Activated CD4-positive, CD25-positive, alpha-beta regulatory T cell treated with anti-CD3 and anti-CD28 coated beads, Interleukin-2, amount 50 U/mL, for 24 hours (primary cell): ENCODE data around the gene BCL2L11.

Experiments used
- ATAC-seq, 2 donors: fragments of 150-1000 bp; cut with Tn5 transposase; one replicate each; pipeline ENCODE4 v1.10.0; 2021; ENCODE audit warnings: mild to moderate bottlenecking in 1 of 2, moderate library complexity in 1 of 2

Gene BCL2L11

DNA sequence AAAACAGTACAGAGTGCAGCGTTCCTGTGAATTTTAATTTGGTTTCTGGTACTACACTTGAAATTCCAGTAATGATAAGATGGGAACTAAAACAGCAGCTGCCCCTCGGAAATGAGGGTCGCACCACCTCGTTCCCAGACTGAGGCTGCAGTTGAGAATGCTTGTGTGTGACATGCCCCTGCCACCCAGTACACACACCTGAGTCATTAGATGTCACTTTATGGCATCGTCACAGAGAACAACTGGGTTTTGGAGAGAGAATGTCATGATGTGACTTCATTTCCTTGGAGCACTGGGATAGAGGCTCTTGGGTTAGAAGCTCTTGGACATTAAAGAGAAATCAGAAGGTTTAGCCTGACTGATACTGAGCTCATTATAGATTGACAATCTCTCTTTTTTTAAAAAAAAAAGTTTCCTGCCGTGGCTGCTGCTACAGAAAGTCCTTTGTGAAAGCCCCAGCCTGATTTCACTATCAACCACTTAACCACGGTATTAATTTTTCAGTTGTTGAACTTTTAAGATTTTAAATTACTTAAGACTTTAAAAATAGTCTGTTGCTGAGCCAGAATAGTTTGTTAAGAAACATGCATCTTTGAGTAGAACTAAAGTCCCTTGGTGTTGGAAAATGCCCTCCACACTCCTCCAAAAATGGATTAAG lies 24.5 kb downstream of the BCL2L11 start:
- no peak for ATAC-seq

DNA sequence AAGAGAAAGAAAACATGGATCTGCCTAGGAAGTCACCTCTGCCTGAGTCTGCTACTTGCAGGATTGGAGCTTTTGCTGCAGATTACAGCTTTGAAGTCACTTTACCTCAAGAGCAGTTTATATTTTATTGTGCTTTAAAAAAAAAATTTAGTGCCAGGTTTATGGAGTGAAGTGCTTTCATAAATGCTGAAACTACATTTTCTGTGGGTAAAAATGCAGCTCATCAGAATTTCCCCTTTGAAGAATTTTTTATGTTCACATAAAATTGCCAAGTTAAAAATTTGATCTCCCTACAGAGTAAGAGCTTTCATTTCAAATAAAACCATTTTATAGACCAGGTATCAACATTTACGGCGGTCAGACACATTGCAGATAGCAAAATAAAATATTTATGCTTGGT lies 25.2 kb downstream of the BCL2L11 start:
- no peak for ATAC-seq

DNA sequence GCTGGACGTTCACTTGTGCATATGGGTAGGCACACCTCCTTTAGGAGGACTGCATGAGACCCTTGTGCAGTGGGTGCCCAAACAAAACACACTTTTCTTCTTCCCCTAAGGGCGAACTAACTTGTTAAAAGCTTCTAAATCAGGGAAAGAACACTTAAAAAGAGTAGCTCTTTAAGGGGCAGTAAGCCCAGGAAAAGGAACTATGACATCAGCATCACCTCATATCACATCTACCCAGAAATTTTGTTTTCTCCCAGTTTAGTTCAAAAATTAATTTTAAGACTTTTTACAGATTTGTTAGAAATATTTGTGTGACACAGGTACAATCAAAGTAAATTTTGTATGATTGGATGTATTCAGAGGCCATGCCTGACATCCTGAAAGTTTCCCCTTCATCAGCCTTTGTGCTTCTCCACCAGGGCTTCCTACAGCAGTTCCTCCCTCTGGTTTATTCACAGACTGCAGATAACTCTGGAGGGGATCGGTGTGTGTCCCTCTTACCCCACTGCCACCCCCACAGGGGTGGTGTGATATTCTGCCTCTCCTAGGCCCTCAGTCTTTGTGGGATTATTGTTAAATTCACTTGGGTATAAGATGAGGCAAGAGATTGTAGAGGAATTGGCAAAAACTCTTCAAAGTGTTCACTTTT lies 27.6 kb downstream of the BCL2L11 start:
- ATAC-seq = no peak

DNA sequence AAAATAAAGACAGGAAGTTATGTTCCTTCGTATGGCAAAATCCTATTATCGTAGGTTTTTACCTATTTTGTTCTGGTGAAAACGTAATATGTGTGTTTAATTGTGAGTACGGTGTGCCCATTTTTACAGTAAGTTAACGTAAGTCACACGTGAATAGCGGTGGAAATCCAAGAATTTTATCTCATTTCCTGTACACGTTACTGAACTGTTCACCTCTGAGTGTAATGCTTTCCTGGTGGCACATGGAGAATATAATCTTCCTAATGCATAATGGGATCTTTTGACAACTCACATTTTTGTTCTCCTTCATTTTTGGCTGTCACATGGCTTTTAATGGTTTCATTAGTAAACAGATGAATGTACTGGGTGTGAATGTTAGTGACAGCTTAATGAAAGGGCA lies 28.2 kb downstream of the BCL2L11 start:
- no peak for ATAC-seq

DNA sequence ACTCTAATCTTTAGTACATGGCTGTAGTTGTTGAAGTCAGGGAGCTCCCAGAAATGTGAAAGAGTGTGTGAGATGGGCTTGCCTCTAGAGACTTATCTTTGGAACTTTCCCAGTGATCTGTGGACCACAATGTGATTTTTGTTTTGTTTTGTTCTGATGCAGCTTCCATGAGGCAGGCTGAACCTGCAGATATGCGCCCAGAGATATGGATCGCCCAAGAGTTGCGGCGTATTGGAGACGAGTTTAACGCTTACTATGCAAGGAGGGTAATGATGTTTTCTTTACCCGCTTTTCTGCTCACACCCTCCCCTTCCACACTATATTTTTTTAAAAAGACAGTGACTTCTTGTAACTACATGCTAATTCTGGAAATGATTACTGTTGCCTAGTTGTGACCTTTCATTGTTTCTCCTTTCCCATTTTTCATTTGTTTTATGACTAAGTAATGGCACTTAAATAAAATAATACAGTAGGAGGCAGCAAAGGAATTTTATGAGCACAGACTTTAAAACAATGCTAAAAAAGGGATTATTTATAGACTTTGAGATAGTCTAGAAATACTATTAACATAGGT lies 29.3 kb downstream of the BCL2L11 start:
- ATAC-seq = no peak

DNA sequence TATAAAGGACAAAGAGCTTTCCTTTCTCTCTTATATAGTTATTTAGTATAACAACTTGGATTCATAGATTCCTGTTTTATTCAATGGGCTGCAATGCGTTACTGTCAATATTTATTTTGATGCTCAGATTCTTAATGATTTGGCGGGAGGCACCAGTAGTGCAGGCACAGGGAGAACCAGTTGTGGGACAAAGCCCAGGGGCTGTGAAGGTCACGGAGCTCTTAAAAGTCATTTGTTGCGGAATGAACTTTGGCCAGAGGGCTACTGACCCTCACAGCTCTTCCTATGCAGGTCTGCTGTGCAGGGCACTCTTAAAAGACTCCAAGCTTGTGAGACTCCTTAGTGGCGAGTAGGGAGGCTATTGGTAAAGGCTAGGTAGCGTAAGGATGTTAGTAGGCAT lies 34.0 kb downstream of the BCL2L11 start:
- no peak for ATAC-seq

DNA sequence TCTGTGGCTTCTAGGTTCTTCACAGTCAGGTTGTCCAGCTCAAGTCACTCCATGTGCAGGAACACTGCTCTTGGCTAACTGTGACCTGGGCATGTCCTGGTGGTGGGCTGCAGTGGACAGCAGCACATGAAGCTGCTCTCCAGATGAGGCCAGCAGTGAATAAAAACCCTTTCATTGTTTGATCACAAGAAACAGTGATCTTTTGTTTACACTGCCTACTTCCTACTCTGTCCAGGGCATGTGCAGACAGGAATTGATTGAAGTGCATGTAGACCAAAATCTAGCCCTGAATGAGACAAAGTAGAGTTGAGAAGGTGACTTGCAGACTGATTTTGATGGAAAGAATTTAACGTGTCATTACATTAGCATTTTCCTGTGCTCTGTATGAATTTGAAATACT lies 34.9 kb downstream of the BCL2L11 start:
- no peak for ATAC-seq

DNA sequence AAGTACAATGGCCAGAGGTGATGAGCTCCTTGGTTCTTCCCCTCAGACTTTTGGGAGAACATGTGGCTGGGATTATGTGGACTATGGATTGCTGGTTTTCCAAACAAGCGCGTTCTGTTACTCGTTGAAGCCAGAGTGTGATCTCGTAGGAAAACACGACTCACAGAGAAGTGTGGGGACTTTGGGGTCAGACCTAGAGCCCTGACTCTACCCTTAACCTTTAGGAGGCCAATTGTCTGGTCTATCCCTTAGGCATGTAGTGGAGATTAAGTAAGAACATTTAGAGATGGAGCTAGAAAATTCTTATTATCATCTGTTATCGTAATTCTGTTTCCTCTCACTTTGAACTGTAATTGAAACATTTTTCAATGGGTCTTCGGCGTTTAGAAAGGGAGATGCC lies 35.8 kb downstream of the BCL2L11 start:
- no peak for ATAC-seq

DNA sequence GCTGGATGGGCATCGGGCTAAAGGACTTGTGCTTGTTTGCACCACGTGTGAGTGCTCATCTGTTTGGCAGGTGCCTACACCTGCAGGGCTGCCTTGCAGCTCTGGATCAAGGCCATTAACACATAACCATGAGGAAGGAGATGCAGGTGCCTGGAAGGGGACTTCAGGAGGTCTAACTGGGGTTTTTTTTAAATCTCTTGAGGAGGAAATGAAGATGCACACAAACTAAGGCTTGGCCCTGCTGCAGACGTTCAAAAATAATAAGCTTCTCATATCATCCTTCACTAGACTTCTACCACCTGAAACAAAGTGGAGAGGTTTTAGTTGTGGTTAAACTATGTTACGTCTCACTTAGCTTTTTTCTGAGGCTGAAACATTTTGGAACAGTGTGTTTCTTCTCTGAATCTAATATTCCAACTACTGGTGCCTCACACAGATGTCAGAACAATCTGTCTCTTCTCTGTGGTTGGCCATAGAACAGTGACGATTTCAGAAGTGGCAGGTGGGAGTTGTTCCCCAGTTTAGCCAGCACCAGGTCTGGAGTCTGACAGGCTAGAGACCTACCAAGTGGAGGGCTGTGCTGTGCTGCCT lies 36.5 kb downstream of the BCL2L11 start:
- ATAC-seq = peak in 1 of 2 donors; percentile 40

DNA sequence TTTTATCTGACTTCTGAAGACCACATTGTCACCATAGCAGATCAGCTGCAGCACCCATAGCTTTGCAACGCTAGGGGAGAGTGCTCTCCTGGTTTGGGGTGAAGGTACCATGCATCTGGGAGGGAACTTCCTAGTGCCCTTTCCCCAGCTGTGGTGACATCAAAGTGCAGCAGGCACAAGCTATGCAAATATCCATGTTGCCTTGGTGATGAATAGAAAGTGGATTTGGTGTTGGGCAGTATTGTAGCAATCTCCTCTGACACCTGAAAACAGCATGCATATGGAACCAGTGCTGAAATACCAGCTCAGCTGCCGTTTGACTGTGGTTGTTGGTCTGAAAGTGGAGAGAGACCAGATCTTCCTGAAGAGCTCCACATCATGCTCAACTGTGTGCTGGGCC lies 37.1 kb downstream of the BCL2L11 start:
- no peak for ATAC-seq

DNA sequence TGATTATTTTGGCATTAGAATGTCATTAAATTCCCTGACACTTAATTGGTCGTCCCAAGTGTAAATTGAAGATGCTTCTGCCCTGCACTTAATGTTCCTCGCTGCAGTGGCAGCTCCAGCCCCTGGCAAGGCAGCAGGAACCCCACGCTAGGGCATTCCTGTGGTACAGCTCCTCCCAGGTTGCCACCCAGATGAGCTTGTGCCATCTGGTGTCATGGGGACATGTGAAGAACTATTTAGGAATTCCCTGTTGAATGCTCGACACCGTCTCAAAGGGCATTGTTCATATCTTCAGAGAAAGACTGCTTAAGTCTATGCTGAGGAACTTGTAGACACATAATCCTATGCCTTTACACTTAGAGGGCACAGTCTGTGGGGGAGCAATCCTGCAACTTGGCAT lies 38.9 kb downstream of the BCL2L11 start:
- no peak for ATAC-seq

DNA sequence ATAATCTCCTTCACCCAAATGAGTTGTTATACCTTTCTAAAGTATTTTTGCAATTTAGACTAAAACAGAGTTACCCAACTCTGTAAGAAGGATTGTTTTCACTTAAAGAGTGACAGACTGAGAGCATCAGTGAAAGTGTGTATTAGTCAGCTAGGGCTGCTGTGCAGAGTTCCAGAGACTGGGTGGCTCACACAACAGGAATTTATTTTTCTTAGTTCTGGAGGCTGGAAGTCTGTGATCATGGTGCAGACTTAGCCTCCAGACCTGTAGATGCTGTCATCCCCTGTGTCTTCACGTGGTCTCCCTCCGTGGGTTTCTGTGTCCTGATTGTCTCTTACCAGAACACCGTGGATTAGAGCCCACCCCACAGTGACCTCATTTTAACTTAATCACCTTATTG lies 40.0 kb downstream of the BCL2L11 start:
- ATAC-seq = no peak

DNA sequence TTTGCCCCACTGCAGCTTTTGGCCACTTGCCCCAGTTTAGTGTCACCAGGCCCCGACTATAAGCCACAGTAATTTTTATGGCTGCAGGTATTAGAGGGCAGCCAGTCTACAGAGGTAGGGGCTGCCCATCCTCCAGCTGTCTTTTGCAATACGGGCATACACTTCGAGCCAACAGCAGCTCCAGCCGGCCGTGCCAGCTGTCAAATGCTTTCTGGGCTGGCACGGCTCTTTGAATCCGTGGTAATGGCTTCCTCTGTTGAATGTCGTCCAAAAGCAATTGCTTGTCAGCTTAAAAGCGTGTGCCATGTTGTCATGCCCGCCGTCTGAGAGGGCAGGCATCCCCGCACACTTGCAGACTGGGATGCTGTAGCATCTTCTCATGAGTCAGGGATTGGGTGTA lies 41.3 kb downstream of the BCL2L11 start:
- ATAC-seq = no peak

DNA sequence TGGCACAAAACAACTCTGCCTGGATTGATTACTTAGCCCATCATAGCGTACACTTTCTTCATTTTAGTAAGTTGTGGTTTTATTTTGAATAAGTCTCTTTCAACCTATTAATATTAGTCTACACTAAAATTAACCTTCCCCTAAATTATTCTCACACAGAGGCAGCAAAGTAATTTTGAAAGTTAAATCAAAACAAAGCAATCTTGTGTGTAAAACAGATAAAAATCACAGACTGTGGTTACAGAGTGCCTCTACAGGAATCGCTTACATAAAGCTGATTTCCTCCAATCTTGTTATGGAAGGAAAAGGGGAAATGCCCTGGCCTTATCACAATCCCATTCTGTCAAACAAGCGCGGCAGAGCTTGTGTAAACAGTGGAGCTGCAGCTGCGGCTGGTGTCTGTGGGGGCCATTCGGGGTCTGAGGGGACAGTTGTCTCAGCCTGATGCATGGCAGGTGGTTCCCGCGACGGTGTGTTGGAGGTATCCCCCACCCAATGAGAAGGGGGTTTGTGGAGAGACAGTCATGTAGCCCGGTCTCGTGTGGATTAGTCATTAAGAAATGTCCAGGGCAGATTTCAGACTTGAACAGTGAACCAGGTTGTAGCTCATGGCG lies 42.1 kb downstream of the BCL2L11 start:
- peak; percentile 60 to 68 for ATAC-seq

DNA sequence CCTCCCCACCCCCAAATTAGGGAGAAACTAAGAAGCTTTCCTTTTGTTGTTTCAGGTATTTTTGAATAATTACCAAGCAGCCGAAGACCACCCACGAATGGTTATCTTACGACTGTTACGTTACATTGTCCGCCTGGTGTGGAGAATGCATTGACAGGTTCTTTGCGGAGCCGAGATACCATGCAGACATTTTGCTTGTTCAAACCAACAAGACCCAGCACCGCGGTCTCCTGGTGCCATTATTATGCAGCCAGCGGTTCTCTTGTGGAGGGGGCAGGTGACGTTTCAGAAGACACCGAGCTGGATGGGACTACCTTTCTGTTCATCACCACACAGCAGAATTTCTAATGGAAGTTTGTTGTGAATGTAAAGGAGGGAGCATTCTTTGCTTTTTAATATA lies 43.4 kb downstream of the BCL2L11 start:
- ATAC-seq = no peak

DNA sequence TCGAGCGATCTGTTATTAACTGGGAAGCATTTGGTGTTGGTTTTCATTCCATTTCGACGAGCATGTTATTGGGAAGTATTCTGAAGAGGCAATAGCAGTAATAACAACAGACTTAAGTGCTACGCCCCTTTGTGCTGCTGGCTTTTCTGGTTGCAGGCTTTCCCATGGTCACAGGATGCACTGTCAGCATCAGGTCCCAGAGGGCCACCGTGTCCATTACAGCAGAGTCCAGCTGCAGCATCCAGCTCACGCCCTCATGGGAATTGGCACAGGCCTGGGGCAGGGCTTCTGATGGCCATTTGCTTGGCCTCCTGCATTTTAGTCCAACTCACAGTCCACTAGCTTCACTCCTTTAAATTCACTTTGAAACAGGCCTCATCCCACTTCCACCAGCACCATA lies 44.4 kb downstream of the BCL2L11 start:
- no peak for ATAC-seq

DNA sequence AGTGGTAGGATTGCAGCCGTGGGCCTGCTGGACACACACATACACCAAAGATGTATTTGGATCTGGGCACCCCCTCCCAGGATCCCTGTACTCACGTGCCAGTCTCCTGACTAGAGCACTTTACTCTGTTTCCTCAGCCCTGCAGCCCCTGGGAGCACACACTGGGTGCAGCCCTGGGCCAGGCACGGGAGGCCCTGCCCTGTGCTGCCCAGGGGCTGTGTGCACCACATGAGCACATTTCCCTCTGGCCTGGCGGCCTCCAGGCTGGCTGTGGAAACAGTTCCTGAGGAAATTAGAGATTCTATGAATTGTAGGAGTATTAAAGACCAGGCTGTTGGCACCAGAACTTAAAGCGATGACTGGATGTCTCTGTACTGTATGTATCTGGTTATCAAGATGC lies 45.4 kb downstream of the BCL2L11 start:
- ATAC-seq = no peak

DNA sequence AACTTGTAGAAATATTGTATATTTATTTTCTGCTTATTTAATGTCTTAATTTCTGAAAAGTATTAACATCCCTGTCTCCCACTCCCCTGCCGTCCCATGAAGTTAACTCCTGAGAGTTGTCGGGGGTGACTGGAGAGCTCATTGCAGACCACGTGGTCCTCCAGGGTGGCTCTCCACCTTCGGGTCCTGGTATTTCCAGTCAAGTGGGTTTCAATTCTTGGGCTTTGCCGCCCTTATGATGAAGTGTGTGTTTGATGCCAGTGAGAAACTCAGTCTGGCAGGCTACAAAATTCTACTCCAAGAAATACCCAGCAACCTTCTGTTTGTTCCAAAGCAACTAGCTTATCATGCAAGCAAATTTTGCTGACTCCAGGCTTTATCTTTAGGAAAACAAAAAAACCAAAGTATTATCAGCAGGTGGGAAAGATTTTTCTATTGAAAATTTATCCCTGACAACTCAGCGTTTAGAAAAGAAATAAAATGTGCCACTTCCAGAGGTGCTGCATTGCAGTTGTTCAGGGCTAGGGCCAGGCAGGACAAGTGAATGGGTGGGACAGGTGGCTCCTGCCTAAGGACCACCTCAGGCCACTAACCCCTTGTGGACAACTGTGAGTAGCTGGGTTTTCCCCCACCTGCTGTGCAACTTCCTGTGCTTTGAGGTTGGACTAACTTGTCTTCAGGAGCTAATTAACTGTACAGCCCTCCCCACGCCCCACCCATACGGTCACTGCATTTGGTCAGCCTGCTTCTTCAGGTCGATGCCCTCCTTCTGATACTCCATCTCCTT lies 46.6 kb downstream of the BCL2L11 start:
- ATAC-seq = no peak

DNA sequence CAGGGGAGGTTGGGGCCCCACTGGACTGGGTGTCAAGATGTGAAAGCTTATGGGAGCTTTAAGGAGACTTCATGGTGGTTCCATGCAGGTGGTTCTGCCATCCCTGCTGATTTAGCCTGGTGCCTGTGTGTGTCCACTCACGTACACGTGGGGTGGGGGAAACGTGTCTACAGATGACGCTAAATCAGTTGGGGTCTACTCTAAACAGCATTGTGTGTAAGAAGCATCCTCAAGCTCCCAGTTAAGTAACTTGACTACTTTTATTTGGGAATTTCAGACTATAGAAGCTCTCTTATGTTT lies 47.1 kb downstream of the BCL2L11 start:
- ATAC-seq = no peak

DNA sequence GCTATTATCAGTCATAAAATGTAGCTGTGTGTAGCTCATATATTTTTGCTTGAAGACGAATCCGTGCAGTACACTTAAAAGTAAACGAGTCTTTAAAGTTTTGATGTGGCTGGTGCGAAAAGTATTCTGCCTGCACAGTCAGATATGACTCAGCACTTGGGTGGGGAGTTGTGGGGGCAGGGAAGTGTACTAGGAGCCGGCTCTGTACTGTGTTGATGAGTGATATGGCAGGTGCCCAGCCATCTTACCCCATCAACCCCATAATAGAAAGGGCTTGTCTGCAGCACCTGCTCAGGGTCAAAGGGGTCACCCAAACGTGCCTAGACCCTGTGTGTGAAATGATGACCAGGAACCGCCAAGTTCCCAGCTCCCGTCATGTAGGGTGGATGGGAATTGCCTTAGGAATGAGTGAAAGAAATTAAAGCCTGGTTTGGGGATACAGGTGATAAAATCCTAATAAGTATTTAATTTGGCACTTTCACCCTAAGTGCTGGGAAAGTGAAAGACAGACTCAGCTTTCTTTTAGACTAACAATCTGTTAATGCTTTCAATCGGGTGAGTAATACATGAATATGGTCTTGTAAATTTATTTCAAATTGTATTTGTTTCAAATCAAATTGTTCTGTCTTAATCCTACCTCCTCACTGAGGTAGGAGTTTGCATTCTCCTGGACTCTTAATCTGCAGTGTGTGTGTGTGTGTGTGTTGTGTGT lies 48.0 kb downstream of the BCL2L11 start:
- ATAC-seq = peak; percentile 98

DNA sequence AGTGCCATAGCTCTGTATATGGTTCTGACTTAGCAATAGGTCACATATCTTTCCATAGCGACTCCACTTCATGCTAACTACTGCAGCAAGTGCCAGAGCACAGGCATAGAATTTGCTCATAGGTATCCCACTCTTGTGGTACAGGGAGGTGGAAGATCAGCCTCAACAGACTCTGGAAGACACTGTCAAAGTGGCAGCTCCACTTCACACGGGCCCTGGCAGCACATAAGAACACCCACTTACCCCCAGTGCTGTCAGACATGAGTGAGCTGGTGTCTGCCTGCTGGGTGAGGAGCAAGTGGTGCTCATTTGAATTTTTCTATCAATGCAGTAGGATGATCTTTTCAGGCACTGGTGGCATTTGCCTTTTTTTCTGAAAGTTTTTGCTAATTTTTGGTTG lies 48.6 kb downstream of the BCL2L11 start:
- no peak for ATAC-seq

DNA sequence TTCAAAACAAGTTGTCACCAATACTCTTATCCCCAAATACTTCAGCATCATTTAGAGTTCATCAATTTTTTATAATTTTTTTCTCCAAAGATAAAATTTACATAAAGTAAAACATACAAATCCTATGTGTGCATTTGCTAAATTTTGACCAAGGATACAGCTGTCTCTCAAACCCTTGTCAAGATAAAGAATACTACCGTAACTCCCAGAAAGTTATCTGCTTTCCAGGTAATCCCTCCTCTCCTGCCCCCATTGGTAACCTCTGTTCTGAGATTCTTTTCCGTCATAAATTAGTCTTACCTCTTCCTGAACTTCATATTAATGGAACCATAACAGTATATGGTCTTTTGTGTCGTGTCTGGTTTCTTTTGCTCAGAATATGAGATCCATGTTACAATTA lies 49.2 kb downstream of the BCL2L11 start:
- ATAC-seq = no peak
